Measurements from ENCODE around the gene SUCLG1.
A peak's percentile ranks its signal among the peaks of the same experiment; 100 is the strongest.

The SUCLG1 gene

DNA sequence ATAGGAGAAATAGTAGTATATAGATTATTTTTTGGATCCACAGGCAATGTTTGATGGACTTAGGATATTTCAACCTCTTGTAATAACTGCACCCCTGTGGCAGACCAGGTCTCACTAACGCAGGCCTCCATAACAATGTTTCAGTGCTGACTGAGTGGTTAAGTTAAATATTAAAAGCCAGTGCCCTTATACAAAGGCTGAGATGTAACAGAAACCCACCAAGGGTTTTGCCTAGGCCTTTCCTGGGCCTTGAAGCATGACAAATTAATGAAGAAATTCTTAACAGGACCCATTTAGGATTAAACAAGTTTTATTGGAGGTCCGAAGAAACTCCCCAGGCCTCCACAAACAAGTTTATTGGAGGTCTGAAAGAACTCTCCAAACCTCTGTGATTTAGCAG lies 1.6 kb upstream of the SUCLG1 start:
- no peak for FAIRE-seq

DNA sequence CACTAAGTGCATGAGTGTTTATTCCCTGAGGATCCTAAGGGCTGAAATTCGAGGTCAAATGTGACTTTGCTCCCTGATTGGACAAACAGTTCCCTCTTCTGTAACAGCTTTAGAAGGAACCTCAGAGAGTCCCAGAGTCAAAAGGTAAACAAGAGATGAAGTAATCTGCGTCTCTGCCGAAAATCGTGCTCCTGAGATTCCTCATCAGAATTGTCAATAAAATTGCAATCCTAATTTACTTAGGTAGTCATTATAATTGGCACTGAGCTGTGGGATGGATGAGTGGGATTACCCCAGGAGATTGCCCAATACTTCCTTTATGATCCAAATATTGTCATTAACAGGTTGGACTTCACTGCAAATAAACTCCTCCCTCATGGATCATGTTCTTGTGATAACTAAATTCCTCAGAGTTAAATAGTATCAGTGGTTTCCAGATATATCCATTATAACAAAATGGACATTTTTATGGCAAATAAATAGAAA lies 907 bp upstream of the SUCLG1 start:
- FAIRE-seq = no peak

DNA sequence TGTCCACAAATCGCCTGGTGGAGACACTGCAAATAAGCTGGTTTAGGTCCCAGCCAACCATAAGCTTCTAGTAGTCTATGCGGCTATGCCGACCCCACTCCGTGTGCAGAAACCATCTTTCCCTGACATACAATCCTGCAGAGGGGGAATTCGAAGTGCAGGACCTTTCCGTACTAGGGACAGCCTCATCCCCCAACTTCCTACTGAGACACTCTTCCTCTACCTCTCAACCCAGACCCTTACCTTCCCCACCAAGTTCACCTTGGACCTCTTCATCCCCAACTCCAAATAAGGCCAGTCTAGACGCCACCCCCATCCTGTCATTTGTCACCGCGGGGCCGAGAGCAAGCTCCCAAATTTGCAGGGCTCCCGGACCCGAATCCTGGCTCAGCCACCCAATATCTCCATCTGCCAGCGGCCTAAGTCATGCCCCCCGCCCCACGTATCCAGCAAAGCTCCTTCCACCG lies 496 bp downstream of the SUCLG1 start:
- FAIRE-seq = no peak

DNA sequence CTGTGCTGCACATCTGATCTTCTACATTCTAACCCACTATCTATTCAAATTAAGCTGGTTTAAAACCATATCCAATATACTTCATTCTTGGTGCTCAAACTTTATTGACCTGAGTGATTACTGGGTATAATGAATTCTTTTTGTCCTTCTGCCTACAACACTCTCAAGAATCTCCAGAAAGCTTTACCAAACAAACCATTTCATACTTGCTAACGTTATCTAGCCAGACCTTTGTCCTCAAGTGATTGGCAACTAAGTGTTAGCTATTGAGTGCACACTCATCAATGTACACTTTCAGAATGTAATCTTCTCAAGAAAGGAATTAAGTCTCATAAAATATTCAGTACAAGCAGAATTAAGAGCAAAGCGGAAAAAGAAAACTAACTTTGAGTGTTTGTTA lies 1.4 kb downstream of the SUCLG1 start:
- FAIRE-seq = no peak

DNA sequence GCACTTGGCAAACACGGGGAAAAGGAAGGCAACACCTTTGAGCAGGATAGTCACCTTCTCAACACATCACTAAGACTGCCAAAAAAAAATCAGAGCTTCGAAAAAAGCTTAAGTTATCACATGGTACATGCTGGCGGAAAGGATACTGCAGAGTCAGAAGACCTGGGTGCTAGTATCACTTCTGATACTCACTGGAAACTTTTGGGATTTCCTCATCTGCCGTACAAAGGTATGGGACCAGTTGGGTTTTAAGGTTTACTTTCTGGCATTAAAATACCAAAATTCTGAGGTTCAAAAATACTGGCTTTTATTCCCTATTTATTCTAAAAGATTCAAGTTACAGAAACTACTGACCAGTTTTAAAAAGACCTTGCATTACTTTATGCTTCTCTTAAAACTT lies 2.9 kb downstream of the SUCLG1 start:
- no peak for FAIRE-seq

DNA sequence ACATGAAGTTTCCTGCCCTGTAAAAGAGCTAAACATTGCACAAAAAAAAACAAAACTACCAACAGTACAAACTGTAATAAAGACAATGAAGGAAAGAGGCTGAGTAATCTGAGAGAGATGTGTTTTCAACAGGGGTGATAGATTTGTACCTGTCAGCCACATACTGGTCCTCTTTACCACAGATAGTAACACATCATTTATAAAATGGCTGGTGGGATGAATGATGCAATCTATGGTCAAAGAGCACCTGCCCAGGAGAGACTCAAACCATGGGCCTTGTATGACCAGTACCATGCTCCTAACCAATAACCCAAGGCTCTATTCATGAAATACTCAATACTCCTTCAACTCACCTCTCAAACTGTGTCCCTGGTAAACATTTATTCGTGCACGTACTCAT lies 4.5 kb downstream of the SUCLG1 start:
- FAIRE-seq = no peak

DNA sequence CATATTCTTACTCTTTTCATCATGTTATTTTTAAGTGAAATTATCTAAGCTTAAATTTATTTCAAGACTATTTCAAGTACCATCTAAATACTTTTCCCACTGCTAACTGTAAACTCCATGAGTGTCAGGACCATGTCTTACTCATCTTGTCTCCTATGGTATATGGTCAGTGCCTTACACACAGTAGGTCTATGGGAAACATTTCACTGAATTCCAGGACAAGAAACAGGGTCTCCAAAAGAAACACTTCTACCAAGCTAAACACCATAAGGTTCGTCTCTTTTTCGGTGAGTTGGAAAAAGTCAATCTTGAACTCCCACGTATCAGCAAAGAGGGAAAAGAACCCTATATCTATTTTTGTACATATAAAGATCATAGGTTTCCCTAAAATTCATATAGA lies 6.5 kb downstream of the SUCLG1 start:
- no peak for FAIRE-seq

DNA sequence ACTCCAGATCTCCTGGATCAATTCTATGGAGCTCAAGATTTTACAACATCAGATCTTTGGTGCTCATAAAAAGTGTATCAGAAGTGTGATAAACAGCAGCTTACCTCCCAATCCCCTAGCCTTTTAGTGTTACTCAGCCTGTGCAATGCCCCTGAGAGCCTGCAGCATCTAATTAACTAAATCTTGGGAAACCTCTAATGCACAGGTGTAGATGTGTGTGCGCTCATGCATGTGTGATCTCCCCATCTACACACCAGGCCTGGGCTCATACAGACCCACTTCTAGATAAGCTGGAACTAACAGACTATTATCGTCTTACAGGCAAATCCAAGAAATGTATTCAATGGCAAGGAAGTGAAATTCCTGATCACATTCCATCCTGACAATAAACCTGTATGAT lies 7.5 kb downstream of the SUCLG1 start:
- FAIRE-seq = no peak

DNA sequence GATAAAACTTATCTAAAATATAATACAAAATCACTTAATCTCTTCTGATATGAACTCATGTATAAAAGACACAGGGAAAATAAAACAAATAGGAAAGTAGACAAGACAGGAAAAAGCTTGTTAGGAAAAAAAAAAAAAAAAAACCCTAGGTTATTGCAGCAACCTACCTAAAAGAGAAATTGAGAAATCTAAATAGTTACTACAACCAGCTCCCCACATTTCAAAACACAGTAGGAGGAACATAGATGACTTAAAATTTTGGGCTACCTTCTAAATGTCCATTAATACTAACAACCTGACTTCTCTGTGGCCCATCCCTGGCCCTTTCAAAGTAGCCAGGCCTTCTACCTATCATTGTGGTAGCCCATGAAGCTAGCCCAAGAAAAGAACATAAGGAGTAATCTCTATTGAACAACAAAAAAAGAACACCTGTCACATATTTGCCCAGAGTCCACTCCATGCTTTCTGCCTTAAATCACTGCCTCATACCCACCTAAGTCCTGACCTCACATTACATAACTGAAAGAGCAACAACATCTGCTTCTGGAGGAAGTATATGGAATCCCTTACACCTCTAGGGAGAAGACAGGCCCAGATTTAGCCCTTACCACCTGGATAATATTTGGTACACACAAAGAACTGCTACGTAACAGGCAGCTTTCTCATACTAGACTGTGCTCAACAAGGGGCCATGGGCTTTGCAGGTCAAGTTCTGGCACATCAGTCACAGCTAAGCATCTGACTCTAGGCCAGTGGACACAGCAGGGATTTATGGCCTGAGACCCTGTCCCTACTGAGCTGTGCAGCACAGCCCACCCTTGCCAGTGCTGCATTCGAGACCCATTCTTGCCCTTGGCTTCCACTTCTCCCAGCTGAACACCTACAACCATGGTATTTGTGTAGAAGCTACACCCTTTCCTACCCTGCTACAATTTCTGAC lies 8.5 kb downstream of the SUCLG1 start:
- no peak for FAIRE-seq

DNA sequence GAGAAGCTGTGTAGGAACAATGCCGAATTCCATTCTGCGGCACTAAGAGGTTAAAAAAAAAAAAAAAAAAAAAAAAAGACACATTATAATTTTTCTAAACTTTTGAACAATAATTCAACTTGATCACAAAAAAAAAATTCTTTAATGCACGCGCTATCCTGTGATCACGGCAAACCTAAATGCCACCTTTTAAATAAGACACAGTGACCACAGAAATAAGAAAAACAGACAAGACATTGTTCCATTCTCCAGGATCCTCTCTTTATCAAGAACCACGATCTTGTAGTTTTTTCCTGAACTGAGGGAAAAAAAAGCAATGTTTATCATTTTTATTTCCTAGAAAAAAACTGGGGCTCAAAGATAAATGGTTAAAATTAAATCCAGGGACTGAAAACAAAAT lies 9.4 kb downstream of the SUCLG1 start:
- no peak for FAIRE-seq

DNA sequence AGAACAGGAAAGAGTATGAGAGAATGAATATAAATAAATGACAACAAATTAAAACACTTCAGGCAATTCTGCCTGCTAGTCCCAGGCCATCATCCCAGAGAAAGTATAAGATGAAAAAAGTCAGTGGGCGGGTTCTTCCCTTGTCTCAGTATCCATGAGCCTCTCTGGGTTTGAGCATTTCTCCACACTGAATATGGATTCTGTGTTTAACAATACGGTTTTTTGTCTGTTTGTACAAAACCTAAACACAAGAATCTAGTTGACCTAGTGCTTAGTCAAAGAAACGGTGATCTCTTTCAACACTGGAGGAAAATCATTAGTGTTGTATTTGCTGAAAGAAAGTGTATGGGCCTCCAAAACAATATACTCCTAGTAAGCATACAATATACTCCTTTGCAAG lies 10.0 kb downstream of the SUCLG1 start:
- FAIRE-seq = no peak

DNA sequence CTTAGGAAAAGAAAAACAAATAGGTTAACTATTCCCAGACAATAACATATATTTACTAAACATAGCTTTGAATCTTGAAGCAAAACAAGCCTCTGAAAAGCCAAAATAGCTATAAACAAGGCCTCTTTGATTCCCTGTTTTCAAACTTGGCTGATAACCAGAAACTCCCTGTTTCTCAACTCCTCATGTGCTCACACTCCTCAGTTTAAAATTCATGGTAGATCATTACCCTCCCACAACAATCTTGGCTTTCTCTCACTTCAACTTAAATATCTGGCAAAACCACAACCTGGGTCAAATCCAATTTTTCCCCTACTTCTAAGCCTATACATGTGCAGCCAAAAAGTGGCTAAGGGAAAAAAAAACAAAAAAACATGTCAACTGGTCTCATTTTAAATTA lies 15.6 kb downstream of the SUCLG1 start:
- no peak for FAIRE-seq

DNA sequence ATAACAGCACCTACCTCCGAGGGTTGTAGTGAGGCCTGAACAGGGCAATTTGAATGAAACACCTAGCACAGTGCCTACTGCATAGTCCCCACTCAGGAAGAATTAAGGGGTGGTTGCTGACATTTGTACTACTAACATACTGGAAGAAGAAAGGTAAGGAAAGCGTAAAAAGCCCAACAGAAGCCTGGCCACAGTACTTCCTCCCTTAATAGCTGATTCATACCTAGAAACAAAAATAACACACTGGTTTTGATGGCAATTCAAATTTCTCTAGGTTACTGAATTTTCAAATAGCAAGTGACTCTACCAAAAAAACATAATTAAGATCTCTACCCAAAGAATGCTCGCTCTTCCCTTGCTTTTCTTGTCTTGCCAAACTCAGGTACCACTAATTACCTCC lies 16.2 kb downstream of the SUCLG1 start:
- no peak for FAIRE-seq

DNA sequence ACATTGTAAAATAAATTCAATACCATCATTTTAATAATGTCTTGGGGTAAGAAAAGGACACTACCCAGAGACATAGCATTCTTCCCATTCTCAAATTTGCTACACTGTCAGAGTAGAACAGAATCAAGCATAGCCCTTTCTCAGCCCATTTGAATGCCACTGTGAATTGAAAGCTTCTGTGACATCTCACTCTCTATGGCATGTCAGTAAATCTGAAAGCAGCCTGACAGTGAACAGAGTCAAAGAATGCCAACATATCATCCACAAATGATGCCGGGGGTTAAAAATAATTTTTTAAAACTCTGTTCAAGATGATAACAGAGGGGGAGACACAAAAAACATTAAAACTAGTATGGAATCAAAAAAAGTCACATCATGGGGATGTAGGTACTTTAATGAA lies 17.6 kb downstream of the SUCLG1 start:
- FAIRE-seq = no peak

DNA sequence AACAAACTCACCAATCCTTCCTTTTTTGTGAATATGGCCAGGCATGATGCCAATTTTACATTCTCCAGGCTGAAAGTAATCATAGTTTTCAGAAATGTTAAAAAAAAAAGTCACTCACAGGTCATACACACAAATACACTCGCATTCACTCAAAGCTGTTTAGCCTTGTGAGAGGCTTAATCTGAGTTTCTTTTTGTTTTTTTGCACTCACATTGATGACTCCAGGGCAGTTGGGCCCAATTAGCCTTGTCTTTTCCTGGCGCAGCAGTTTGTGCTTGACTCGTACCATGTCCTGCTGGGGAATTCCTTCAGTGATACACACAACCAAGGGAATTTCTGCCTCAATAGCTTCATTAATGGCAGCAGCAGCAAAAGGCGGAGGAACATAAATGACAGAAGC lies 18.0 kb downstream of the SUCLG1 start:
- FAIRE-seq = no peak

DNA sequence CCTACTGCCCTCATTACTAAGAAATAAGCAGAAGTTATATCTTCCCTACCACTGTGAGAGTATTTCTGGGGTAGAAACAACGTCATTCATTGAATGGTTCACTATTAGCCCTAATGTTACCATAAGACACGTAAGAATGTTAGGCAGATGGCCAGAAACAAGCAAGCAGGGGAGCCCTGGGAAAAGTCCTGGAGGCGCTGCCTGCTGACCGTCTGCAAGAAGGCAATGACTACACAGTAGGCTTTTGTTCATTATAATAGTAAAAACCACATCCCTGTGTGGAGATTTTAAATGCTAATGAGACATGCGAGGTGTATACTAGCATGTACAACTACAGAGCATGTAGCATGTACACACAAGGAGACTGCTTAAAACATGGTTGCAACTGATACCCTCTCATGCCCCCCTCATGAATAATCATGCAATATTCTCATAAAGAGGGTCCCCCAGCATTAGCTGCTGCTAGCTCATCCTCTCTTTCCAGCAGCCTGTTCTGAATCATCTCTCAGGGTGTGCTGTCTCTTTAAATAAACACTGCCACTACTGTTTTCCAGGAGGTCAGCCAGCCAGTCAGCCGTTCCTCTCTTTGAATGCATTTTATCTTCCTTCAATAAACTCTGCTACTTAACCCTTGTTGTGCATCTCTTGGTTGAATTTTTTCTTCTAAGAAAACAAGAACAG lies 23.6 kb downstream of the SUCLG1 start:
- no peak for FAIRE-seq

DNA sequence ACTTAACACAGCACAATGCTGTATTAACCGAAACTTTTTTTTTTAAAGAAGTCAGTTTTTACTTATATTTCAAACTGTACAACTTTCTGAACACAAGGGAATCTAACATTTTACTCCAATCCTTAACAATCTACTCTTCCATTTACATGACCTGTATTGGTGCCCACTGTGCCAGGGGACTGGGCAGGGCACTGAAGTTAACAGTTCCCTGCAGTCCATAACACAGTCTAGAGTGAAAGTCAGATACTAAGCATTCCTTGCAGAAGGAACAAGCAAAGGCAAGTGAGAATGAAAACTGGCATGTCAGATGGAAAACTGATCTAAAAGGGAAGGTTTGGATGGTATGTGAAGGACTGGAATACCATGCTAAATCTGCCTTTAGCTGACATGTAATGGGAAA lies 29.8 kb downstream of the SUCLG1 start:
- no peak for FAIRE-seq

DNA sequence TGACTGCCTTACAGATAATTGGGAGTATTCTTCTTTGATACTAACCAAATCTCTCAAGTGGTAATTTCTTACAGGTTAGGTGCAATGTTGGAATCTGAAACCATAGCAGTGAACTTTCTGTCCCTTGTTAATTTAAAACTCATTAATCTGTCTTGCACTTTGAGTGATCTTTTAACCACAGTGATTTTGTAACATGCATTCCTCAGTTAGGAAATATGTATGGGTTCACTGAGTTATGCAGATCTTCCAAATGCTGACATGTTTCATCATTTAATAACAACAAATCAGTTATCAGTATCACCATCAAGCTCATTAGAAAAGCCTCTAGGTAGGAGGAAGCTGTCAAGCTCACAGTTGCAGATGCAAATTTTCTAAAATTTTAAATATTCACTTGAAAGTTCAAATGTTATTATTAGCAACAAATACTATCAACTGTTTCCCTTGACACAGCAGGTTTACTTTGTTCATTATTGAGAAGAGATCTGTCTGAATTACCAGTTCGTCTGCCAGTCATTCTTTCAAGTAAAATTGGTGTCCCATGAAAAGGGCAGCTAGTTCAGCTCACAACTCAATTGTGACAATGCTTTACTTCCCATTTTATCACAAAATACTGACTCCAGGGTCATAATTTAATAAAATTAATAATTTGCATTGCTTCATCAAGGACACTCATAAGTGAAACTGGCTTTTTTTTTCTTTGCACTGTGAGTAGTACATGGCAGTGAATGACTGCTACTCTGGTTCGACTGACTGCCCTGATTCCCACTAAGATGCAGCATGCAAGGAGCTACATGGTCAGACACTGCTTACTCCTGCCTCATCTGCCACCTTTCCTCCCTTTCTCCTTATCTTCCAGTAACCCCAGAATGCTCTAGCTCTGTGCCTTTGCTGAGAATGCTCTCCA lies 31.6 kb downstream of the SUCLG1 start:
- no peak for FAIRE-seq

DNA sequence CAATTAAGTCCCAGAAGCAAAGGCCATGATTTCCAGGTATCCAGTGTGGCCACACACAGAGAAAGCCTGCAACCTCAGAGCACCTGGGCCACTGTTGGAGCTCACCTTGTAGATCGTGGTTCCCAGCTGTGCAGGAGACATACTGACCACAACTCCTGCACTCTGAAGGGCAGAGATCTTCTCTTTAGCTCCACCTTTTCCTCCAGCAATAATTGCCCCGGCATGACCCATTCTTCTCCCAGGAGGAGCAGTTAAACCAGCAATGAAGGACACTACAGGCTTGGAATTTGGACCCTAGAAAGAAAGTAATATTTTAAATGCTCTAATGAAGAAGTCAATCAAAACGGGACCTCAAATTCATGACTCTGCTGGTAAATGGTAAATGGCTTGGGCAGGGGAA lies 33.8 kb downstream of the SUCLG1 start:
- FAIRE-seq = no peak

DNA sequence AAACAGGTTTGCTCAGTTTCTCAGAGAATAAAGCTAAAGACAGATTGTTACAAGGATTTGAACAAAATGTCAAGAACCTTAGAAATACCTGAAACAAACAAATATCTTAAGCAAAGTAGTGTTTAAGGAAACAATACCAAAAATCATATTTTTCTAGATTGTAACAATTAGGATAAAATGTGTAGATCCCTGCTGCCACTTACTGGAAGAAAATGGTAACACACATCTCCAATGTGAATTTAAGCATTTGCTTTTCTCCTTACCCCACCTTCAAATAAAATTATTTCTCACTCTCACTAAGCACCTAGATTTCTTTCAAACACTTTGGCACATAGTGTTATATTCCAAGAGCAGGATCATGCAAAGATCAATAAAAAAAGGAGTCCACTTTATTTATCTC lies 34.9 kb downstream of the SUCLG1 start:
- peak; percentile 87 for FAIRE-seq

DNA sequence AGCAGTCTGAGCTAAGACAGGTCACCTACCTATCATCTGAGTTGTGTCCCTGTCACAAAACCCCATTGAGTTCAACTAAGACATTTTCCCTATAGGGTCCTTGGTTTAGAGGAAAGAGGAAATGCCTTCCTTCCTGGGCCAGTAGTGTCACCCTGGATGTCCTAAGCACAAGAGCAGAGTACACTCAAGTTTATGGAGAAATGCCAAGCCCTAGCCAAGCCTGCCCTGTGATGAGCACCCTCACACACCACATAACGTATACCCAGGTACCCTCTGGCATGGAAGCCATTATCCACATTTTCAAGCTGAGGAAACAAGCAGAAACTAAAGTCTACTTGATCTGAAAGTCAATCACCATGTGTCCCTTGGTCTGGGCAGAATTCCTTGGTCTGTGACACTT lies 37.3 kb downstream of the SUCLG1 start:
- no peak for FAIRE-seq

DNA sequence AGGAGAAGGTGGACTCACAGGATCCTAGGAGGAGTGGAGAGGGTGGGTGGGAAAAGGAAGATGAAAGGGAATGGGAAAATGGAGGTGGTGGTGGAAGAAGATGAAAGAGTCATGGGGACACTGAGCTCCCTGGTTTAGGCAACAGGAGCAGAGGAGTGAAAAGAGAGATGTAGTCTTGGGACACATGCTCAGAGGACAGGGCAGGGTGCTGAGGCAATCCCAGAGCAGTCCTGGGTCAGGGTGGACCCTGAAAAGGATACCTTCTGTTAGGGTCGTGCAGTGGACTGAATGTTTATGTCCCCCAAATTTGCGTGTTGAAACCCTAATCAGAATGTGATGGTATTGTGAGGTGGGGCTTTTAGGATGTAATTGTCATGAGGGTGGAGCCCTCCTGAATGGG lies 37.9 kb downstream of the SUCLG1 start:
- no peak for FAIRE-seq

All from G401.6 (cell line).